ENCODE data around the gene ATP6V1B1.

ATP6V1B1 gene

GRCh38 chr2:70947556-70948184, 12.0 kb downstream of the ATP6V1B1 start:
- no peak for DNase-seq

DNA sequence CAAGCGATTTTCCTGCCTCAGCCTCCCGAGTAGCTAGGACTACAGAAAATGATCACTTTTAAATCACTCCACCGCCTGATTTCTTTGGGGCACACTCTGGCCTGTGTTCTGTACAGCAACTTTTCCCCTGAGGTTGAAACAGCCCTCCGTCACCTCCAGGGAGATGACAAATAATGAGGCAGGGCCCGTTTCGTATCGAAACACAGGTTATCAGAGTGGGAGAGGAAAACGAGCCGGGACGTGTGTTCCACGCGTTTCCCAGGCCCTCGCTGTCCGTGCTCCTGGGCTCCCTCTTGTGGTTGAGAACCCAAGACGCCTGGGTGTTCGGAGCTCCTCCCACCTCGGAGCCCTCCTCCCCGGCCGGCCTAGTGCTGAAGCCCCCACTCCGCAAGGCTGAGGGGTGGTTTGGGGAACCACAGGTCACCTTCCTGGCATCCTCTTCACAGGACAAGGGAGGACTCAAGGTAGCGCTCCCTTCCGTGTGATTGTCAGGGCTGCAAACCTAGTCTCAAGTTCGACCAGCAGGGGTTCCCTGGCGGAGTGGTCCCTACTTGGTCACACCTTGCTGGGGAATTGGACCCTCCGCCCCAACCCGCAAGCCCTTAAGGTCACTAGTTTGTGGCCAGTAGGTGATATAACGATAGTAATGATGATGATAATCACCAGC, 12.8 kb downstream of the ATP6V1B1 start:
- DNase-seq, result peak; percentile 57

DNA sequence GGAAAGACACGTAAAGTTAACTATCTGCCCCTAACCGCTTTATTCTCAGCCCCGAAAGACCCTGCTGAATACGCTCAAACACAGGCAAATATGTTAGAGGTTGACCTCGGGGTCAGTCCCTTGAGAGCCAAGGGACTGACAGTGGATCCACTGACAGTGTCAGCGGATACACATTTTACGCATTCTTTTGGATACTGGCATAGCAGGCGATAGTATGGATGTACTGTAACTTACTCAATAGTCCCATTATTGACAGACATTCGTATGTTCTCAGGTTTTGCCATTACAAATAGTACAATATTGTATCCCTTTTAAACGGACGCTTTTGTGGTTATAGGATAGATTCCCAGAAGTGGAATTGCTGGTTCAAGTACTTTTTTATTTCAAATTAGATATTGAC, 13.4 kb downstream of the ATP6V1B1 start:
- no peak for DNase-seq

DNA sequence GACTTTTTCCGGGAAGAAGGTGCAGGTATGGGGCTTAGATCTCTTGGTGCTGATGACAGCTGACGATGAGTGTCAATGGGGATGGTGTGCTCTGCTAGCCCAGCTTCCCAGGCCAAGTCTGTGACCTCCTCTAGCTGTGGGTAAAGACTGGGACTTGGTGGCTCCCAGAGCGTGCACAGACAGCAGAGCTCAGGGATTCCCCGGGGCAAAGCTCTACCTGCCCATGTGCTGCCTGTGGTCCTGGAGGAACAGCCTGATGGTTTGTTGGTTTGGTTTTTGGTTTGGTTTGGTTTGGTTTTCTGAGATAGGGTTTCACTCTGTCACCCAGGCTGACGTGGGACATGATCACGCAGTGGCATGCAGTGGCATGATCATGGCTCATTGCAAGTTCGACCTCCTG, 19.2 kb downstream of the ATP6V1B1 start:
- DNase-seq, result no peak

- DNase-seq, result no peak
Measured at GRCh38 chr2:70956141-70956540, 20.4 kb downstream of the ATP6V1B1 start.

DNA sequence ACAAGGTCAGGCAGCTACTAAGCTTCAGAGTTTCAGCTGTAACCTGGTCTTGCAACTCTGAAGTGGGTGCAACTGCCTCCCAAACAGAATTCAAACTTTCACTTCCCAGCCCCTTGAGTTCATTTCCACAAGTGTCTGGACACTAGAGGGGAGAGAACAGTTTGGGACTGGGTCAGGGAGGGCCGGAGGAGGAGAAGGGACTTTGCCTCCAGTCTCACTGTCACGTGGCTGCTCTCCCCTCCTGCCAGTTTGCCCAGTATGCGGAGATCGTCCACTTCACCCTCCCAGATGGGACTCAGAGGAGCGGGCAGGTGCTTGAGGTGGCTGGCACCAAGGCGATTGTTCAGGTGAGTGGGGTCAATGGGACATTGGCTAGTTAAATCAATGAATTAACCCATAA, 22.1 kb downstream of the ATP6V1B1 start:
- no peak for DNase-seq

DNA sequence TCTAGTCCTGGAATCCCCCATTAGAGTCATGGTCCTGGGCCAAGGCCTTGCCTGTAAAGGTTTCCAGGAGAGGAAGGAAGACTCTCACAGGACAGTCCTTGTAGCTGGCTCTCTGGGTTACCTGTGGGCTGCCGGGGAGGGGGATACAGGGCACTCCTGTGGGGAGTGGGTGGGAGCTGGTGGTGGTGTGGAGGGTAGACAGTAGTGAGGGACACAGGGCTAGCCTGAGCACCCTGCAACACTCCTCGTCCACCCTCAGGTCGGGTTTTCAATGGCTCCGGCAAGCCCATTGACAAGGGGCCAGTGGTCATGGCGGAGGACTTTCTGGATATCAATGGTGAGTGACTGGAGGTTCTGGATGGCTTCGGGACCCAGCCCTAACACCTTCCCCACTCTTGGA, 23.1 kb downstream of the ATP6V1B1 start:
- no peak for DNase-seq

GRCh38 chr2:70959271-70959761, 23.6 kb downstream of the ATP6V1B1 start:
- DNase-seq, result no peak

GRCh38 chr2:70959851-70960832, 24.4 kb downstream of the ATP6V1B1 start:
- no peak for DNase-seq

GRCh38 chr2:70960833-70961647, 25.3 kb downstream of the ATP6V1B1 start:
- DNase-seq, result no peak

DNA sequence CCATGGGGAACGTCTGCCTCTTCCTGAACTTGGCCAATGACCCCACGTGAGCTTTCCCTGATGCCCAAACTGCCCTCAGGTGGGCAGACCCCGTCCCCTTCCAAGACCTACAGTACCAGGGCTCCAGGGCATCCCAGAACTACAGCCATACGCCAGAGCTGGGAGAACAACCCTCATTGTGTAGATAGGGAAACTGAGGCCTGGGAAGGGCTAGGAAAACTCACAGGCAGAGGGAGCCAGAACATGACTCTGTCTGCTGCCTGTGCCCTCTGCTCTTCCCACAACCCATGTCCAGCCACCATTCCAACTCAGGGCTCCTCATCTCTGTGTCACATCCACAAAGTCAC, 25.9 kb downstream of the ATP6V1B1 start:
- DNase-seq, result no peak

DNA sequence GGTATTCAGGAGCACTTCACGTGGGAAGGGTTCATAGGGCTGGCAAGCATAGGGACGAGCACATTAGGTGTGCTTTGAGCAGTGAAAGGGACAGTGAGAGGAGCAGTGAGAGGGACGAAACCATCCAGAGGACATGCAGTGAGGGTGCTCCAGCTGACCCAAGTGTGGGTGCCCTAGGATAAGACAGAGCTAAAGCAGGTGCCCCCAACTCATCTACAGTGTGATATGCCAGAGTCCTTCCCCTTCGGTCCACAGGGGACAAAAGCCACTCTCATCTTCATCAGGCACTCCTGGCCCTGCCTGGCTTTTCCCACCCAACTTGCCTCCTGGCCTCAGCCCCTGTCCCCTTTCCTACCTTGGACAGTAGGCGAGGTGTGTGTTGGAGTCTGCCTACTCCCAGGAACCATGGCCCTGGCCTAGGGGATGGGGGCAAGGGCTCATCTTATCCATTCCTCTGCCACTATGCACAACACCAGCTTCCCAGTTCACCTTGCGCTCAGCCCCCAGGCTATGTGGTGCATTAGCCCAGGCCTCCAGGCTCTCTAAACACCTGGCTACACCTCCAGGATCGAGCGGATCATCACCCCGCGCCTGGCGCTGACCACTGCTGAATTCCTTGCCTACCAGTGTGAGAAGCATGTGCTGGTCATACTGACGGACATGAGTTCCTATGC, 26.6 kb downstream of the ATP6V1B1 start:
- DNase-seq, result no peak

- no peak for DNase-seq
Measured at GRCh38 chr2:70962885-70963878, 27.5 kb downstream of the ATP6V1B1 start.

GRCh38 chr2:70964133-70964532, 28.4 kb downstream of the ATP6V1B1 start:
- no peak for DNase-seq

- DNase-seq, result peak; percentile 73
Measured at GRCh38 chr2:70964596-70965386, 29.1 kb downstream of the ATP6V1B1 start.

- DNase-seq, result no peak
Measured at GRCh38 chr2:70965506-70965905, 29.8 kb downstream of the ATP6V1B1 start.

DNA sequence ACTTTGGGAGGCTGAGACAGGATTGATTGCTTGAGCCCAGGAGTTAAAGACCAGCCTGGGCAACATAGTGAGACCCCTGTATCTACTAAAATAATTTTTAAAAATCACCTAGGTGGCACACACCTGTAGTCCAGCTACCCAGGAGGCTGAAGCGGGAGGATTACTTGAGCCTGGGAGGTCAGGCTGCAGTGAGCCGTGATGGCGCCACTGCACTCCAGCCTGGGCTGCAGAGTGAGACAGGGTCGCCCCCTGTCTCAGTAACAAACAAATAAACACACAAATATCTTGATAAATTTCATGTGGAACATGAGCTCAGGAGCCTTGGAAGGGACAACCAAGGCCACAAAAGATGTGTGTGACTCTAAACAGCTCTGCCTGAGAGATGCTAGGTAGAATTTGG, 31.0 kb downstream of the ATP6V1B1 start:
- DNase-seq, result no peak

GRCh38 chr2:70967189-70967588, 31.5 kb downstream of the ATP6V1B1 start:
- no peak for DNase-seq

- no peak for DNase-seq
Measured at GRCh38 chr2:70974592-70974991, 38.9 kb downstream of the ATP6V1B1 start.

GRCh38 chr2:70975237-70975636, 39.5 kb downstream of the ATP6V1B1 start:
- DNase-seq, result peak; percentile 79
